Measurements from ENCODE around the gene RASGRF1. TPM values are rescaled to one million over a fixed set of nuclear protein-coding genes. Genes with fewer than 3 reads are reported as not detected.

The RASGRF1 gene
- polyA plus RNA-seq, 5 donors = 6.7 to 39.9 (median 20.7) TPM

GRCh38 chr15:79071901-79072300, 18.7 kb downstream of the RASGRF1 start:
- DNase-seq = no peak

GRCh38 chr15:79068790-79069189, 21.8 kb downstream of the RASGRF1 start:
- DNase-seq = no peak

- no peak for DNase-seq
Observed at GRCh38 chr15:79067969-79068368, 22.6 kb downstream of the RASGRF1 start.

- no peak for DNase-seq
Observed at GRCh38 chr15:79067072-79067833, 23.3 kb downstream of the RASGRF1 start.

GRCh38 chr15:79066391-79067071, 24.0 kb downstream of the RASGRF1 start:
- DNase-seq = no peak

- no peak for DNase-seq
Observed at GRCh38 chr15:79065706-79066376, 24.7 kb downstream of the RASGRF1 start.

- no peak for DNase-seq
Observed at GRCh38 chr15:79065361-79065705, 25.2 kb downstream of the RASGRF1 start.

GRCh38 chr15:79064496-79064895, 26.1 kb downstream of the RASGRF1 start:
- DNase-seq = no peak

- no peak for DNase-seq
Observed at GRCh38 chr15:79060175-79060574, 30.4 kb downstream of the RASGRF1 start.

- no peak for DNase-seq
Observed at GRCh38 chr15:79059081-79059572, 31.5 kb downstream of the RASGRF1 start.

GRCh38 chr15:79058260-79058850, 32.2 kb downstream of the RASGRF1 start:
- no peak for DNase-seq

GRCh38 chr15:79057050-79057449, 33.5 kb downstream of the RASGRF1 start:
- DNase-seq = no peak

GRCh38 chr15:79054350-79054749, 36.2 kb downstream of the RASGRF1 start:
- no peak for DNase-seq

- no peak for DNase-seq
Observed at GRCh38 chr15:79053894-79054293, 36.7 kb downstream of the RASGRF1 start.

GRCh38 chr15:79051941-79052731, 38.4 kb downstream of the RASGRF1 start:
- no peak for DNase-seq

GRCh38 chr15:79051029-79051428, 39.6 kb downstream of the RASGRF1 start:
- no peak for DNase-seq

GRCh38 chr15:79050341-79050740, 40.2 kb downstream of the RASGRF1 start:
- no peak for DNase-seq

GRCh38 chr15:79049416-79049815, 41.2 kb downstream of the RASGRF1 start:
- DNase-seq = no peak

GRCh38 chr15:79047676-79048439, 42.7 kb downstream of the RASGRF1 start:
- DNase-seq = no peak

GRCh38 chr15:79046691-79047404, 43.7 kb downstream of the RASGRF1 start:
- no peak for DNase-seq

Data from right lung (tissue), 5 donors.